ENCODE measurements around the gene SLC38A1. TPM values are rescaled to one million over a fixed set of nuclear protein-coding genes. Genes with fewer than 3 reads are reported as not detected.

Gene SLC38A1
- total RNA-seq, 4 donors from 2014 or later: 237 to 472 (median 339) TPM

- no peaks in the 10 kb centered on the region for H3K36me3 ChIP-seq
- TF ChIP-seq CTCF (IDR thresholded peaks at IDR 0.05 in 4 of 5, conservative IDR thresholded peaks at IDR 0.05 in 1 of 5) (no peak), POLR2A (IDR thresholded peaks at IDR 0.05) (no peak)
- no peak overlapping the region for H3K27ac ChIP-seq
- peak in 1 of 2 donors; percentile 31 for ATAC-seq
- H3K4me1 ChIP-seq: no peaks in the 10 kb centered on the region
- no peak overlapping the region for H3K4me3 ChIP-seq
- in situ Hi-C loops (cut with MboI; ENCODE audit: low sequenced_read_pairs in 4 of 4): no loop called here
- intact Hi-C loops (cut with DNase I; ENCODE audit: low total_unique reads): no loop called here
- no peaks in the 10 kb centered on the region for H3K9me3 ChIP-seq
- H3K27me3 ChIP-seq: no peaks in the 10 kb centered on the region
- DNase-seq: no peak
Measured at GRCh38 chr12:46177837-46178608, 90.8 kb downstream of the SLC38A1 start.

- in situ Hi-C loops (cut with MboI; ENCODE audit: low sequenced_read_pairs in 4 of 4) (no loop called here), intact Hi-C loops (cut with DNase I; ENCODE audit: low total_unique reads) (no loop called here)
- Histone ChIP-seq H3K4me1 (no peaks in the 10 kb centered on the region), H3K27me3 (no peaks in the 10 kb centered on the region), H3K9me3 (no peaks in the 10 kb centered on the region), H3K27ac (no peak overlapping the region), H3K4me3 (no peak overlapping the region), H3K36me3 (no peaks in the 10 kb centered on the region)
- ATAC-seq (no peak), DNase-seq (no peak)
- TF ChIP-seq POLR2A (IDR thresholded peaks at IDR 0.05) (no peak), CTCF (IDR thresholded peaks at IDR 0.05 in 4 of 5, conservative IDR thresholded peaks at IDR 0.05 in 1 of 5) (no peak)
Measured at GRCh38 chr12:46177025-46177424, 91.8 kb downstream of the SLC38A1 start.

- in situ Hi-C loops (cut with MboI; ENCODE audit: low sequenced_read_pairs in 4 of 4) (loop anchor here in 2 of 4 donors (25.0 kb wide), 2 partner anchors 487 to 812 kb away; no protein-coding TSS in a partner anchor), intact Hi-C loops (cut with DNase I; ENCODE audit: low total_unique reads) (no loop called here)
- no peak for ATAC-seq
- no peak for TF ChIP-seq CTCF (IDR thresholded peaks at IDR 0.05 in 4 of 5, conservative IDR thresholded peaks at IDR 0.05 in 1 of 5)
- no peak for TF ChIP-seq POLR2A (IDR thresholded peaks at IDR 0.05)
- Histone ChIP-seq H3K27ac (no peak overlapping the region), H3K4me3 (no peak overlapping the region), H3K4me1 (no peaks in the 10 kb centered on the region), H3K27me3 (no peaks in the 10 kb centered on the region), H3K36me3 (no peaks in the 10 kb centered on the region), H3K9me3 (no peaks in the 10 kb centered on the region)
- no peak for DNase-seq
Measured at GRCh38 chr12:46174919-46175318, 93.9 kb downstream of the SLC38A1 start.

GRCh38 chr12:46174061-46174662 is 94.7 kb downstream of the SLC38A1 start:
- H3K27ac ChIP-seq: no peak overlapping the region
- intact Hi-C loops (cut with DNase I; ENCODE audit: low total_unique reads): no loop called here
- DNase-seq (no peak), ATAC-seq (peak in 1 of 2 donors; percentile 16)
- no peak for TF ChIP-seq CTCF (IDR thresholded peaks at IDR 0.05 in 4 of 5, conservative IDR thresholded peaks at IDR 0.05 in 1 of 5)
- no peak for TF ChIP-seq POLR2A (IDR thresholded peaks at IDR 0.05)
- H3K4me1 ChIP-seq: no peaks in the 10 kb centered on the region
- H3K36me3 ChIP-seq: no peaks in the 10 kb centered on the region
- H3K9me3 ChIP-seq: no peaks in the 10 kb centered on the region
- in situ Hi-C loops (cut with MboI; ENCODE audit: low sequenced_read_pairs in 4 of 4): loop anchor here in 2 of 4 donors (25.0 kb wide), 2 partner anchors 488 to 813 kb away; no protein-coding TSS in a partner anchor
- H3K27me3 ChIP-seq: no peaks in the 10 kb centered on the region
- no peak overlapping the region for H3K4me3 ChIP-seq
